ENCODE results near the gene CCPG1.

DNA sequence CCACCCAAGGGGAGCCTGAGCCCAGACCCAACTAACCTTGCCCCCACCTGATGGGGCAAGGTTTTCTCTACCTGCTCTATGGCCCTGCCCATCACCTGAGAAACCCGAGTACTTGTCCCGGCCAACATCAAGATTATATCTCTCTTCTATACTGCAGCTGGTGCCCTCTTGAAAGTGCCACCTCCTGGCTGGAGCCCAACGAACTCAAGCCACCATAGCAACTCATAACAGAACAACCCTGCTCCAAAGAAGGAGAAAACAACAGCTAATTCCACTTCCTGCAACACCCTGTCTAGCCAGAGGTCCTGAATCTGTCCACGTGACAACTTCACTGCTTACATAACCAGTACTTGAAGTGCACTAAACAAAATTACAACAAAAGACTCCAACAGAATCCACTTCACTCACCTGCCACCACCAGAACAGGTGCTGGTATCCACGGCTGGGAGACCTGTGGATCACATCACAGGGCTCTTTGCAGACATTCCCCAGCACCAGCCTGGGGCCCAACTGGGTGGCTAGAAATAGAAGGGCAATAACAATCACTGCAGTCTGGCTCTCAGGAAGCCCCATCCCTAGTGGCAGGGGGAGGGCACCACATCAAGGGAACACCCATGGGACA, 49.4 kb upstream of the CCPG1 start:
- no peak for TF ChIP-seq EZH2 (IDR thresholded peaks at IDR 0.05; ENCODE audit: borderline replicate concordance, low read length)
- TF ChIP-seq, protein P1, sequence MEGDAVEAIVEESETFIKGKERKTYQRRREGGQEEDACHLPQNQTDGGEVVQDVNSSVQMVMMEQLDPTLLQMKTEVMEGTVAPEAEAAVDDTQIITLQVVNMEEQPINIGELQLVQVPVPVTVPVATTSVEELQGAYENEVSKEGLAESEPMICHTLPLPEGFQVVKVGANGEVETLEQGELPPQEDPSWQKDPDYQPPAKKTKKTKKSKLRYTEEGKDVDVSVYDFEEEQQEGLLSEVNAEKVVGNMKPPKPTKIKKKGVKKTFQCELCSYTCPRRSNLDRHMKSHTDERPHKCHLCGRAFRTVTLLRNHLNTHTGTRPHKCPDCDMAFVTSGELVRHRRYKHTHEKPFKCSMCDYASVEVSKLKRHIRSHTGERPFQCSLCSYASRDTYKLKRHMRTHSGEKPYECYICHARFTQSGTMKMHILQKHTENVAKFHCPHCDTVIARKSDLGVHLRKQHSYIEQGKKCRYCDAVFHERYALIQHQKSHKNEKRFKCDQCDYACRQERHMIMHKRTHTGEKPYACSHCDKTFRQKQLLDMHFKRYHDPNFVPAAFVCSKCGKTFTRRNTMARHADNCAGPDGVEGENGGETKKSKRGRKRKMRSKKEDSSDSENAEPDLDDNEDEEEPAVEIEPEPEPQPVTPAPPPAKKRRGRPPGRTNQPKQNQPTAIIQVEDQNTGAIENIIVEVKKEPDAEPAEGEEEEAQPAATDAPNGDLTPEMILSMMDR (conservative IDR thresholded peaks at IDR 0.05 in 1 of 2, IDR thresholded peaks at IDR 0.05 in 1 of 2; ENCODE audit: extremely low read depth in 1 of 2, insufficient read depth in 1 of 2, low read depth in 1 of 2, low read length in 2 of 2) = no peak

All from mammary epithelial cell (primary cell).